ENCODE measurements around the gene ITGBL1. TPM values are rescaled to one million over a fixed set of nuclear protein-coding genes. Genes with fewer than 3 reads are reported as not detected.

ITGBL1 gene
- total RNA-seq, 1 experiment from 2014 or later = 37.1 TPM

GRCh38 chr13:101530293-101530692, 77.8 kb downstream of the ITGBL1 start:
- DNase-seq (no peak), ATAC-seq (no peak)
- POLR2A ChIA-PET (ENCODE audit: unreplicated experiment) = interaction anchor here (0.6 kb wide), 1 partner anchor 670 kb away, joined by 3 read pairs; no protein-coding TSS in a partner anchor
- H2AFZ ChIP-seq (ENCODE audit: low read length) = no peak overlapping the region
- H3K9me2 ChIP-seq (replicated peaks; ENCODE audit: low read length) = no peaks in the 10 kb centered on the region
- no peaks in the 10 kb centered on the region for H4K20me1 ChIP-seq (ENCODE audit: low read length)
- H3K79me2 ChIP-seq (ENCODE audit: low read length) = peaks cover 11% of the 10 kb centered on the region; the same call in 1 of the 2 replicates
- no peak overlapping the region for H3K4me3 ChIP-seq (ENCODE audit: low read length)
- H3K4me2 ChIP-seq (ENCODE audit: low read length) = no peak overlapping the region
- H3K36me3 ChIP-seq (ENCODE audit: low read depth, low read length) = no peaks in the 10 kb centered on the region
- no peaks in the 10 kb centered on the region for H3K27me3 ChIP-seq (ENCODE audit: low read length)
- intact Hi-C loops (cut with micrococcal nuclease) = no loop called here
- no peak overlapping the region for H3K9ac ChIP-seq (ENCODE audit: low read length)
- H3K27ac ChIP-seq (ENCODE audit: low read length) = no peak overlapping the region
- H3K4me1 ChIP-seq (ENCODE audit: insufficient read depth, low read length) = peaks cover 16% of the 10 kb centered on the region
- CTCF ChIA-PET = no interaction called here
- no peaks in the 10 kb centered on the region for H3K9me3 ChIP-seq (ENCODE audit: low read length)
- no TSS peak for BruUV-seq (replicated peaks)
- no peak for TF ChIP-seq EZH2phosphoT487 (IDR thresholded peaks at IDR 0.05; ENCODE audit: borderline replicate concordance, low read length)
- no peak for TF ChIP-seq CTCF (conservative IDR thresholded peaks at IDR 0.05; ENCODE audit: low read depth, low read length)
- TF ChIP-seq EZH2 (IDR thresholded peaks at IDR 0.05; ENCODE audit: low read length, unreplicated experiment) = no peak
- H3F3A ChIP-seq (ENCODE audit: low read length, unreplicated experiment) = no peaks in the 10 kb centered on the region

GRCh38 chr13:101535192-101535746, 82.8 kb downstream of the ITGBL1 start:
- H3K79me2 ChIP-seq (ENCODE audit: low read length) = peaks cover 12% of the 10 kb centered on the region; the same call in 1 of the 2 replicates

More at GRCh38 chr13:101535192-101535746, 82.8 kb downstream of the ITGBL1 start:
- intact Hi-C loops (cut with micrococcal nuclease) = no loop called here
- BruUV-seq (replicated peaks) = no TSS peak
- Histone ChIP-seq H3K4me1 (ENCODE audit: insufficient read depth, low read length) (peaks cover 21% of the 10 kb centered on the region), H3K4me2 (ENCODE audit: low read length) (peak overlapping the region; percentile 41), H3F3A (ENCODE audit: low read length, unreplicated experiment) (no peaks in the 10 kb centered on the region), H3K27ac (ENCODE audit: low read length) (peak overlapping the region; percentile 38), H3K36me3 (ENCODE audit: low read depth, low read length) (no peaks in the 10 kb centered on the region), H4K20me1 (ENCODE audit: low read length) (no peaks in the 10 kb centered on the region), H3K9me2 (replicated peaks; ENCODE audit: low read length) (no peaks in the 10 kb centered on the region), H3K27me3 (ENCODE audit: low read length) (no peaks in the 10 kb centered on the region), H3K9ac (ENCODE audit: low read length) (no peak overlapping the region), H3K9me3 (ENCODE audit: low read length) (no peaks in the 10 kb centered on the region), H3K4me3 (ENCODE audit: low read length) (no peak overlapping the region), H2AFZ (ENCODE audit: low read length) (no peak overlapping the region)
- ATAC-seq (peak; percentile 62), DNase-seq (peak; percentile 35)
- ChIA-PET CTCF (no interaction called here), POLR2A (ENCODE audit: unreplicated experiment) (no interaction called here)
- TF ChIP-seq EZH2phosphoT487 (IDR thresholded peaks at IDR 0.05; ENCODE audit: borderline replicate concordance, low read length) = no peak
- no peak for TF ChIP-seq CTCF (conservative IDR thresholded peaks at IDR 0.05; ENCODE audit: low read depth, low read length)
- no peak for TF ChIP-seq EZH2 (IDR thresholded peaks at IDR 0.05; ENCODE audit: low read length, unreplicated experiment)
